GM06990 (cell line): Measurements from ENCODE around the gene SERPINH1.

Source experiments
- DNase-seq: peaks from one replicate; pipeline ENCODE4 v3.0.0-alpha.2; 2011; ENCODE audit not compliant: insufficient read length; ENCODE audit errors: extremely low read depth
- H3K27me3 ChIP-seq: replicated peaks from 2 replicates; pipeline ENCODE4 v1.6.0; 2011; ENCODE audit warnings: low read length; ENCODE audit not compliant: control insufficient read depth, insufficient read depth
- H3K36me3 ChIP-seq: 2 replicates; pipeline ENCODE4 v1.5.1; 2011; ENCODE audit warnings: low read length; ENCODE audit not compliant: control insufficient read depth, insufficient read depth
- H3K4me3 ChIP-seq: replicated peaks from 2 replicates; pipeline ENCODE4 v1.5.1; 2011; ENCODE audit warnings: low read depth, mild to moderate bottlenecking, control low read depth, low read length
- CTCF ChIP-seq: IDR thresholded peaks from 2 replicates; pipeline ENCODE4 v1.5.1; 2011; ENCODE audit warnings: low read length, control low read depth, mild to moderate bottlenecking, inconsistent platforms; ENCODE audit not compliant: insufficient read depth, poor library complexity, severe bottlenecking

The SERPINH1 gene

GRCh38 chr11:75576499-75576918, 14.5 kb downstream of the SERPINH1 start:
- H3K27me3 ChIP-seq = no peaks in the 10 kb centered on the region
- no peak overlapping the region for H3K4me3 ChIP-seq
- H3K36me3 ChIP-seq = peaks cover 2% of the 10 kb centered on the region; the same call in 1 of the 2 replicates
- no peak for TF ChIP-seq CTCF
- DNase-seq = peak; percentile 71

GRCh38 chr11:75577207-75577606, 15.2 kb downstream of the SERPINH1 start:
- Histone ChIP-seq H3K36me3 (no peaks in the 10 kb centered on the region; the same call in 1 of the 2 replicates), H3K27me3 (no peaks in the 10 kb centered on the region), H3K4me3 (no peak overlapping the region)
- DNase-seq = no peak
- TF ChIP-seq CTCF = peak; percentile 16

- no peaks in the 10 kb centered on the region for H3K36me3 ChIP-seq
- no peak overlapping the region for H3K4me3 ChIP-seq
- DNase-seq = no peak
- TF ChIP-seq CTCF = no peak
- no peaks in the 10 kb centered on the region for H3K27me3 ChIP-seq
These were observed 16.9 kb downstream of the SERPINH1 start for GRCh38 chr11:75578977-75579376.

GRCh38 chr11:75579841-75580240, 17.8 kb downstream of the SERPINH1 start:
- Histone ChIP-seq H3K36me3 (no peaks in the 10 kb centered on the region), H3K4me3 (no peak overlapping the region), H3K27me3 (no peaks in the 10 kb centered on the region)
- DNase-seq = no peak
- TF ChIP-seq CTCF = no peak

- no peak for TF ChIP-seq CTCF
- DNase-seq = no peak
- peak overlapping the region; percentile 60 for H3K4me3 ChIP-seq
- H3K36me3 ChIP-seq = no peaks in the 10 kb centered on the region
- no peaks in the 10 kb centered on the region for H3K27me3 ChIP-seq
These were observed 20.4 kb downstream of the SERPINH1 start for GRCh38 chr11:75582506-75582894.
